IMR-90 (cell line): ENCODE results near the gene SRPK1. TPM values are rescaled to one million over a fixed set of nuclear protein-coding genes. Genes with fewer than 3 reads are reported as not detected.

Experiments
- ATAC-seq: fragments of 200-7000 bp; cut with Tn5 transposase; 2 replicates; pipeline ENCODE4 v1.9.1; 2020; ENCODE audit warnings: low read depth, mild to moderate bottlenecking, moderate library complexity
- BruUV-seq: library from RNA; stranded (reverse); fragments of 400-500 nt; replicated peaks from 2 replicates; lab custom pipeline; 2021; lab: Mats Ljungman, UMichigan
- CTCF ChIA-PET: fragments of 300-600 bp; formaldehyde crosslinking; extraction: SDS; loops from one replicate; lab custom pipeline; 2021; ENCODE audit warnings: antibody characterized with exemption; lab: Yijun Ruan, JAX
- POLR2A ChIA-PET: fragments of 300-600 bp; sonication (Branson Sonifier 250); formaldehyde crosslinking; loops from one replicate; lab custom pipeline; 2022; ENCODE audit warnings: antibody characterized with exemption; ENCODE audit not compliant: unreplicated experiment; lab: Charles Lee
- DNase-seq: peaks from one replicate; pipeline ENCODE4 v3.0.0; 2013
- H2AFZ ChIP-seq: replicated peaks from 2 replicates; pipeline ENCODE3; 2013; ENCODE audit warnings: low read length, mild to moderate bottlenecking; ENCODE audit not compliant: poor library complexity
- H2AK5ac ChIP-seq: 2 replicates; pipeline ENCODE4 v1.6.1; 2013; ENCODE audit warnings: low read depth, low read length, inconsistent platforms
- H2AK9ac ChIP-seq: replicated peaks from 2 replicates; pipeline ENCODE3; 2013; ENCODE audit warnings: mild to moderate bottlenecking, low read depth, low read length, moderate library complexity; ENCODE audit not compliant: poor library complexity
- H2BK120ac ChIP-seq: 2 replicates; pipeline ENCODE4 v1.6.1; 2013; ENCODE audit warnings: low read depth, low read length, inconsistent platforms
- H2BK15ac ChIP-seq: 3 replicates; pipeline ENCODE4 v1.6.1; 2013; ENCODE audit warnings: low read depth, low read length, inconsistent platforms
- H2BK20ac ChIP-seq: 2 replicates; pipeline ENCODE4 v1.6.1; 2013; ENCODE audit warnings: low read depth, mild to moderate bottlenecking, inconsistent platforms, low read length, moderate library complexity
- H2BK5ac ChIP-seq: 2 replicates; pipeline ENCODE4 v1.6.1; 2013; ENCODE audit warnings: mild to moderate bottlenecking, low read depth, low read length, inconsistent platforms; ENCODE audit not compliant: poor library complexity, severe bottlenecking
- H3K14ac ChIP-seq: replicated peaks from 2 replicates; pipeline ENCODE4 v1.6.1; 2013; ENCODE audit warnings: low read depth, low read length, inconsistent platforms
- H3K18ac ChIP-seq: 2 replicates; pipeline ENCODE4 v1.6.1; 2013; ENCODE audit warnings: low read depth, low read length, control low read depth
- H3K23ac ChIP-seq: 2 replicates; pipeline ENCODE4 v1.6.1; 2013; ENCODE audit warnings: low read depth, low read length, inconsistent platforms
- H3K27ac ChIP-seq: 2 replicates; pipeline ENCODE4 v1.5.1; 2013; ENCODE audit warnings: mild to moderate bottlenecking, control low read depth, low read length; ENCODE audit not compliant: insufficient read depth
- H3K27me3 ChIP-seq: 2 replicates; pipeline ENCODE4 v1.6.1; 2013; ENCODE audit warnings: low read length; ENCODE audit not compliant: control insufficient read depth, insufficient read depth
- H3K36me3 ChIP-seq: 2 replicates; pipeline ENCODE4 v1.6.1; 2013; ENCODE audit warnings: low read length, mixed read lengths; ENCODE audit not compliant: control insufficient read depth, insufficient read depth
- H3K4ac ChIP-seq: 2 replicates; pipeline ENCODE4 v1.6.1; 2013; ENCODE audit warnings: low read depth, low read length, inconsistent platforms
- H3K4me1 ChIP-seq: 2 replicates; pipeline ENCODE4 v1.6.1; 2013; ENCODE audit warnings: low read length, mixed read lengths; ENCODE audit not compliant: control insufficient read depth, insufficient read depth
- H3K4me2 ChIP-seq: 2 replicates; pipeline ENCODE4 v1.6.1; 2013; ENCODE audit warnings: low read depth, mild to moderate bottlenecking, control low read depth, low read length, moderate library complexity
- H3K4me3 ChIP-seq: 2 replicates; pipeline ENCODE4 v1.5.1; 2013; ENCODE audit warnings: low read depth, mild to moderate bottlenecking, control low read depth, low read length, moderate library complexity; ENCODE audit not compliant: insufficient read depth
- H3K56ac ChIP-seq: 2 replicates; pipeline ENCODE4 v1.6.1; 2013; ENCODE audit warnings: low read length, inconsistent platforms; ENCODE audit not compliant: insufficient read depth; ENCODE audit errors: extremely low read depth
- H3K79me1 ChIP-seq, 2 experiments: 2 replicates each; pipeline ENCODE4 v1.6.1; 2013; ENCODE audit warnings: low read length in 2 of 2, inconsistent platforms in 1 of 2, low read depth in 1 of 2
- H3K9ac ChIP-seq: 2 replicates; pipeline ENCODE4 v1.6.1; 2013; ENCODE audit warnings: low read depth, low read length, control low read depth
- H3K9me1 ChIP-seq: 2 replicates; pipeline ENCODE4 v1.6.1; 2013; ENCODE audit warnings: low read length, inconsistent platforms; ENCODE audit not compliant: insufficient read depth
- H3K9me3 ChIP-seq: 2 replicates; pipeline ENCODE4 v1.6.1; 2013; ENCODE audit warnings: low read length; ENCODE audit not compliant: control insufficient read depth, insufficient read depth
- H4K20me1 ChIP-seq: 2 replicates; pipeline ENCODE4 v1.6.1; 2013; ENCODE audit warnings: low read length, inconsistent platforms; ENCODE audit not compliant: insufficient read depth
- H4K5ac ChIP-seq: 2 replicates; pipeline ENCODE4 v1.6.1; 2013; ENCODE audit warnings: mild to moderate bottlenecking, low read depth, low read length, control low read depth
- H4K8ac ChIP-seq, 2 experiments: 2 replicates each; pipeline ENCODE4 v1.6.1; 2013; ENCODE audit warnings: low read depth in 2 of 2, low read length in 2 of 2, control low read depth in 1 of 2, inconsistent platforms in 1 of 2
- H4K91ac ChIP-seq: 2 replicates; pipeline ENCODE4 v1.6.1; 2013; ENCODE audit warnings: low read depth, low read length, inconsistent platforms; ENCODE audit not compliant: insufficient read depth
- CHD1 ChIP-seq: IDR thresholded peaks from 2 replicates; pipeline ENCODE4 v1.6.1; 2012; ENCODE audit warnings: low read depth, low read length, improper control_type of control experiment
- FOS ChIP-seq: fragments of 150-350 bp; IDR thresholded peaks from 2 replicates; pipeline ENCODE4 v1.6.1; 2016; ENCODE audit warnings: low read depth, low read length
- MAFK ChIP-seq: IDR thresholded peaks from 2 replicates; pipeline ENCODE4 v1.6.1; 2012; ENCODE audit warnings: low read depth, low read length, improper control_type of control experiment
- NFE2L2 ChIP-seq: fragments of 150-350 bp; IDR thresholded peaks from 2 replicates; pipeline ENCODE4 v1.6.1; 2016; ENCODE audit warnings: low read depth, mild to moderate bottlenecking, low read length
- POLR2A ChIP-seq: IDR thresholded peaks from 2 replicates; pipeline ENCODE4 v1.6.1; 2012; ENCODE audit warnings: mild to moderate bottlenecking, low read depth, low read length
- RAD21 ChIP-seq: IDR thresholded peaks from 2 replicates; pipeline ENCODE4 v1.6.1; 2012; ENCODE audit warnings: low read length, improper control_type of control experiment
- SMC3 ChIP-seq: fragments of 150-350 bp; IDR thresholded peaks from 2 replicates; pipeline ENCODE4 v1.6.1; 2016; ENCODE audit warnings: low read depth, mild to moderate bottlenecking, antibody characterized with exemption, low read length, moderate library complexity
- WGBS, 2 experiments: methylation state at CpG; one replicate each; pipeline versions ENCODE4 v1.1.5 to v1.1.7; 2013; ENCODE audit warnings: missing lambda C conversion rate in 2 of 2; ENCODE audit not compliant: insufficient read length in 1 of 2; ENCODE audit errors: extremely low coverage in 2 of 2; 5-methylcytosine and 5-hydroxymethylcytosine counted together
- dilution Hi-C: fragments of 300-500 bp; cut with HindIII; formaldehyde crosslinking; loops from one replicate; pipeline ENCODE4 v1.14.3; 2018; ENCODE audit warnings: low sequenced_read_pairs; ENCODE audit not compliant: unreplicated experiment
- in situ Hi-C: fragments of 300-500 bp; cut with MboI; formaldehyde crosslinking; loops from 3 replicates; pipeline ENCODE4 v1.14.3; 2019; ENCODE audit warnings: low sequenced_read_pairs, inconsistent platforms, mixed read lengths
- intact Hi-C: fragments of 100-400 bp; cut with micrococcal nuclease; formaldehyde crosslinking; loops from 2 replicates; pipeline ENCODE4 v1.10.0; 2022
- polyA plus RNA-seq, 3 experiments: library from polyadenylated mRNA; depleted of rRNA; stranded (reverse); fragments of >200 nt; gene quantifications; 2 replicates each; pipeline ENCODE4 v1.2.3, GENCODE V29; 2012; ENCODE audit warnings: low replicate concordance in 1 of 3
- total RNA-seq: library from RNA; depleted of rRNA; stranded (reverse); fragments of >200 nt; gene quantifications from 2 replicates; pipeline ENCODE4 v1.2.3, GENCODE V29; 2012
- TF ChIP-seq, protein P1 (sequence below): fragments of 150-350 bp; IDR thresholded peaks from 2 replicates; pipeline ENCODE4 v1.6.1; 2016; ENCODE audit warnings: low read depth, mild to moderate bottlenecking, low read length, moderate library complexity, borderline replicate concordance
- TF ChIP-seq, protein P2 (sequence below): conservative IDR thresholded peaks from 2 replicates; pipeline ENCODE4 v1.5.1; 2012; ENCODE audit warnings: mild to moderate bottlenecking, low read depth, low read length, improper control_type of control experiment

SRPK1 gene
- total and polyA plus RNA-seq, 2 of the 4 experiments (the other 2 are of a cell fraction), result 22.5 to 44.6 TPM

GRCh38 chr6:35914536-35914935, 6.4 kb downstream of the SRPK1 start:
- in situ Hi-C loops, result no loop called here
- ChIA-PET POLR2A (no interaction called here), CTCF (no interaction called here)

More at GRCh38 chr6:35914536-35914935, 6.4 kb downstream of the SRPK1 start:
- Histone ChIP-seq H3K27me3 (no peaks in the 10 kb centered on the region), H2BK20ac (no peak overlapping the region), H3K79me1 (peaks cover 13 to 58% of the 10 kb centered on the region in 2 experiments; a peak in 3 of 4 replicates), H3K36me3 (peaks cover 15% of the 10 kb centered on the region), H4K5ac (no peak overlapping the region), H2AK5ac (no peak overlapping the region), H3K4me2 (no peak overlapping the region), H3K18ac (no peak overlapping the region), H2BK15ac (no peak overlapping the region), H3K23ac (no peak overlapping the region), H2AK9ac (no peak overlapping the region), H2BK5ac (no peak overlapping the region), H3K56ac (no peak overlapping the region), H3K27ac (no peak overlapping the region), H3K4me1 (peaks cover 3% of the 10 kb centered on the region; the same call in 1 of the 2 replicates), H4K20me1 (peaks cover 5% of the 10 kb centered on the region), H3K4me3 (no peak overlapping the region), H3K14ac (no peak overlapping the region), H3K4ac (no peak overlapping the region), H3K9me1 (no peaks in the 10 kb centered on the region), H4K91ac (no peak overlapping the region), H3K9me3 (peaks cover 2% of the 10 kb centered on the region; the same call in 1 of the 2 replicates), H3K9ac (no peak overlapping the region), H4K8ac (no peak overlapping the region), H2AFZ (no peak overlapping the region), H2BK120ac (no peak overlapping the region)
- dilution Hi-C loops, result no loop called here
- DNase-seq (no peak), ATAC-seq (no peak)
- BruUV-seq, result no TSS peak
- no peak for TF ChIP-seq CHD1
- TF ChIP-seq SMC3, result no peak
- no peak for TF ChIP-seq MAFK
- no peak for TF ChIP-seq POLR2A
- TF ChIP-seq, protein P1, sequence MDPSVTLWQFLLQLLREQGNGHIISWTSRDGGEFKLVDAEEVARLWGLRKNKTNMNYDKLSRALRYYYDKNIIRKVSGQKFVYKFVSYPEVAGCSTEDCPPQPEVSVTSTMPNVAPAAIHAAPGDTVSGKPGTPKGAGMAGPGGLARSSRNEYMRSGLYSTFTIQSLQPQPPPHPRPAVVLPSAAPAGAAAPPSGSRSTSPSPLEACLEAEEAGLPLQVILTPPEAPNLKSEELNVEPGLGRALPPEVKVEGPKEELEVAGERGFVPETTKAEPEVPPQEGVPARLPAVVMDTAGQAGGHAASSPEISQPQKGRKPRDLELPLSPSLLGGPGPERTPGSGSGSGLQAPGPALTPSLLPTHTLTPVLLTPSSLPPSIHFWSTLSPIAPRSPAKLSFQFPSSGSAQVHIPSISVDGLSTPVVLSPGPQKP, result no peak
- no peak for TF ChIP-seq FOS
- TF ChIP-seq RAD21, result no peak
- TF ChIP-seq NFE2L2, result no peak
- TF ChIP-seq, protein P2, sequence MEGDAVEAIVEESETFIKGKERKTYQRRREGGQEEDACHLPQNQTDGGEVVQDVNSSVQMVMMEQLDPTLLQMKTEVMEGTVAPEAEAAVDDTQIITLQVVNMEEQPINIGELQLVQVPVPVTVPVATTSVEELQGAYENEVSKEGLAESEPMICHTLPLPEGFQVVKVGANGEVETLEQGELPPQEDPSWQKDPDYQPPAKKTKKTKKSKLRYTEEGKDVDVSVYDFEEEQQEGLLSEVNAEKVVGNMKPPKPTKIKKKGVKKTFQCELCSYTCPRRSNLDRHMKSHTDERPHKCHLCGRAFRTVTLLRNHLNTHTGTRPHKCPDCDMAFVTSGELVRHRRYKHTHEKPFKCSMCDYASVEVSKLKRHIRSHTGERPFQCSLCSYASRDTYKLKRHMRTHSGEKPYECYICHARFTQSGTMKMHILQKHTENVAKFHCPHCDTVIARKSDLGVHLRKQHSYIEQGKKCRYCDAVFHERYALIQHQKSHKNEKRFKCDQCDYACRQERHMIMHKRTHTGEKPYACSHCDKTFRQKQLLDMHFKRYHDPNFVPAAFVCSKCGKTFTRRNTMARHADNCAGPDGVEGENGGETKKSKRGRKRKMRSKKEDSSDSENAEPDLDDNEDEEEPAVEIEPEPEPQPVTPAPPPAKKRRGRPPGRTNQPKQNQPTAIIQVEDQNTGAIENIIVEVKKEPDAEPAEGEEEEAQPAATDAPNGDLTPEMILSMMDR, result no peak
- 100% methylated on average over 2 of the region's 6 CpGs; no CpG with 5 or more reads in 1 of the 2 experiments for WGBS, 2 experiments
- intact Hi-C loops, result loop anchor here (10.0 kb wide), 1 partner anchor 180 kb away; no protein-coding TSS in a partner anchor
